ENCODE results near the gene RGL2.
A peak's percentile ranks its signal among the peaks of the same experiment; 100 is the strongest.

RGL2 gene

DNA sequence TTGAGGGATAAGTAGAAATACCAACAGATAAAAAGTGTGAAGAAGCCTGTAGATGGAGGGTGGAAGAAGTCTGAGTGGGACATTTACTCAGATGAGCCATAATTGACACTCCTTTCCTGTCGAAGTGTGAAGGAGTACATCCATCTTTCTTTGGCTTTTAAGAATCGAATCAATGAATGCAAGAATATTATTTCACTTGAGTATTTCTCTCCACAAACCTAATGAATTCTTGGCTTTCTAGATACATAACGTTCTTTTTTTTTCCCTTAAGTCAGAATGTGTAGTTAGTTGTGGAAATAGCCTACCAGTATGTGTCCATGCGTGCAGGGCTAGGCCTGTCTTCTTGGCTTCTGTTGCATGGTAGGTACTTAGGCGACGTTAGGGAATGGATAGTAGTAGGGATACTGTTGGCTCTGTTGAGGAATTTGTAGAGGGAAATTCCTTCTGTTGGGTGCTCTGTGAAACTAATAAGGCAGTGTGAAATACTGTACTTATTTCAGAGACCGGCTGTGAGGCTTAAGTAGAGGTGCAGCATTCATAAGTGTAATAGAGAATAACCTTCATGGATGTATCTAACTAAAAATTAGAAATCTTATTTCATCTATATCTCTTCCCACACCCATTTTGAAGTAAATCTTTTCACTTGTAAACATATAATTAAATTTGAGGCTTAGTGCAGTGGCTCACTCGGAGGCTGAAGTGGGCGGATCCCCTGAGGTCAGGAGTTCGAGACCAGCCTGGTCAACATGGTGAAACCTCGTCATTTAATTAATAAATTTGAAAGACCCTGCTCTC lies 25.4 kb downstream of the RGL2 start:
- Histone ChIP-seq H3K27ac (ENCODE audit: low read depth, low read length, poor library complexity, severe bottlenecking) (peak overlapping the region; percentile 87), H3K9ac (ENCODE audit: low read length) (peak overlapping the region; percentile 98), H3K4me2 (ENCODE audit: low read length) (peak overlapping the region; percentile 97), H3K27me3 (ENCODE audit: insufficient read depth, low read length) (no peaks in the 10 kb centered on the region), H3K36me3 (ENCODE audit: insufficient read depth, low read length) (peaks cover 64% of the 10 kb centered on the region), H3K79me2 (ENCODE audit: insufficient read depth, low read length) (peaks cover 36% of the 10 kb centered on the region), H3F3A (ENCODE audit: insufficient read depth, low read length) (peaks cover 8% of the 10 kb centered on the region; the same call in 1 of the 2 replicates), H2AFZ (ENCODE audit: low read length) (no peak overlapping the region), H3K4me3 (ENCODE audit: low read depth, low read length, poor library complexity, severe bottlenecking) (peak overlapping the region; percentile 93), H3K4me1 (ENCODE audit: insufficient read depth, low read length, severe bottlenecking) (peaks cover 70% of the 10 kb centered on the region), H4K20me1 (ENCODE audit: insufficient read depth, low read length) (no peaks in the 10 kb centered on the region), H3K9me2 (ENCODE audit: low read depth, low read length) (no peaks in the 10 kb centered on the region), H3K9me3 (ENCODE audit: low read length) (no peaks in the 10 kb centered on the region)
- TF ChIP-seq EZH2 (IDR thresholded peaks at IDR 0.05; ENCODE audit: borderline replicate concordance, low read length), result no peak
- TF ChIP-seq, protein P1, sequence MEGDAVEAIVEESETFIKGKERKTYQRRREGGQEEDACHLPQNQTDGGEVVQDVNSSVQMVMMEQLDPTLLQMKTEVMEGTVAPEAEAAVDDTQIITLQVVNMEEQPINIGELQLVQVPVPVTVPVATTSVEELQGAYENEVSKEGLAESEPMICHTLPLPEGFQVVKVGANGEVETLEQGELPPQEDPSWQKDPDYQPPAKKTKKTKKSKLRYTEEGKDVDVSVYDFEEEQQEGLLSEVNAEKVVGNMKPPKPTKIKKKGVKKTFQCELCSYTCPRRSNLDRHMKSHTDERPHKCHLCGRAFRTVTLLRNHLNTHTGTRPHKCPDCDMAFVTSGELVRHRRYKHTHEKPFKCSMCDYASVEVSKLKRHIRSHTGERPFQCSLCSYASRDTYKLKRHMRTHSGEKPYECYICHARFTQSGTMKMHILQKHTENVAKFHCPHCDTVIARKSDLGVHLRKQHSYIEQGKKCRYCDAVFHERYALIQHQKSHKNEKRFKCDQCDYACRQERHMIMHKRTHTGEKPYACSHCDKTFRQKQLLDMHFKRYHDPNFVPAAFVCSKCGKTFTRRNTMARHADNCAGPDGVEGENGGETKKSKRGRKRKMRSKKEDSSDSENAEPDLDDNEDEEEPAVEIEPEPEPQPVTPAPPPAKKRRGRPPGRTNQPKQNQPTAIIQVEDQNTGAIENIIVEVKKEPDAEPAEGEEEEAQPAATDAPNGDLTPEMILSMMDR (IDR thresholded peaks at IDR 0.05; ENCODE audit: low read length), result no peak

DNA sequence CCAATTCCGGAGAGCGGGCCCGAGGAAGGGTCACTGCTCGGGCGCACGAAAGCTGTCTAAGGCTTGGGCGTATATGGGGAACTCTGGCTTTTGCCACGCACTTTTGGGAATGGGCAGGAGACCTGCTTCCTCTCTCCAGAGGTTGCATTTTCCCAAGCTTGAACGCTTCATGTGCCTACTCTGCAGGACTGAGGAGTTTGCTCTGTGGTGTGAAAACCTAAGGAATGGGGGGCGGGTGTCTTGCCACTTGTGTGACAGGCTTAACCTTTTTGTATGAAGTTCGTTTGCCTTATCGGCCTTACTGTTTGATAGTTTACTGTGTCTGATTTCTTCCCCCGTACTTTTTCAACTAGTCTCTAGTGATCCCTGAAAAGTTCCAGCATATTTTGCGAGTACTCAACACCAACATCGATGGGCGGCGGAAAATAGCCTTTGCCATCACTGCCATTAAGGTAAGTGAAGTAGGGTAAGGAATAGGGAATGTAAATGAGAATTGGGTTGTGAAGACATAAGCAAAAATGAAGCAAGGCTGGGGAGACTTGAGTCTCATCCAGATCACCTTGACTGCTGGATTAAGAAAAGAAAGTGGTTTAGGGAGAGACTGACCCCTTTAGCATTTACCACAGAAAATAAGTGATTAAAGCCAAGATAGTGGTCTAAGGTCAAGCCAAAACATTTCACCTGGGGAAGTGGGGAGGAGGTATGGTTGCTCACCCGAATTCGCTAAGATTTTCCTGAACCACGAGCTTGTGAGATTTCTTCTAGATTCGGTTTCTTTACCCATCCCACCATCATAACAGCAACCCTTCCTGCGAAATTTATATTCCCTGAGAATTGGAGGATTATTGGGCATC lies 26.2 kb downstream of the RGL2 start:
- no peak overlapping the region for H2AFZ ChIP-seq (ENCODE audit: low read length)
- H3K79me2 ChIP-seq (ENCODE audit: insufficient read depth, low read length), result peaks cover 36% of the 10 kb centered on the region
- peak overlapping the region; percentile 98 for H3K9ac ChIP-seq (ENCODE audit: low read length)
- no peaks in the 10 kb centered on the region for H3K9me2 ChIP-seq (ENCODE audit: low read depth, low read length)
- H3K9me3 ChIP-seq (ENCODE audit: low read length), result no peaks in the 10 kb centered on the region
- no peaks in the 10 kb centered on the region for H4K20me1 ChIP-seq (ENCODE audit: insufficient read depth, low read length)
- no peaks in the 10 kb centered on the region for H3K27me3 ChIP-seq (ENCODE audit: insufficient read depth, low read length)
- H3K36me3 ChIP-seq (ENCODE audit: insufficient read depth, low read length), result peaks cover 70% of the 10 kb centered on the region
- TF ChIP-seq, protein P1 (IDR thresholded peaks at IDR 0.05; ENCODE audit: low read length), result no peak
- no peak for TF ChIP-seq EZH2 (IDR thresholded peaks at IDR 0.05; ENCODE audit: borderline replicate concordance, low read length)
- H3K4me2 ChIP-seq (ENCODE audit: low read length), result peak overlapping the region; percentile 97
- H3F3A ChIP-seq (ENCODE audit: insufficient read depth, low read length), result peaks cover 8% of the 10 kb centered on the region; the same call in 1 of the 2 replicates
- H3K27ac ChIP-seq (ENCODE audit: low read depth, low read length, poor library complexity, severe bottlenecking), result peak overlapping the region; percentile 87
- peak overlapping the region; percentile 93 for H3K4me3 ChIP-seq (ENCODE audit: low read depth, low read length, poor library complexity, severe bottlenecking)
- H3K4me1 ChIP-seq (ENCODE audit: insufficient read depth, low read length, severe bottlenecking), result peaks cover 62% of the 10 kb centered on the region

DNA sequence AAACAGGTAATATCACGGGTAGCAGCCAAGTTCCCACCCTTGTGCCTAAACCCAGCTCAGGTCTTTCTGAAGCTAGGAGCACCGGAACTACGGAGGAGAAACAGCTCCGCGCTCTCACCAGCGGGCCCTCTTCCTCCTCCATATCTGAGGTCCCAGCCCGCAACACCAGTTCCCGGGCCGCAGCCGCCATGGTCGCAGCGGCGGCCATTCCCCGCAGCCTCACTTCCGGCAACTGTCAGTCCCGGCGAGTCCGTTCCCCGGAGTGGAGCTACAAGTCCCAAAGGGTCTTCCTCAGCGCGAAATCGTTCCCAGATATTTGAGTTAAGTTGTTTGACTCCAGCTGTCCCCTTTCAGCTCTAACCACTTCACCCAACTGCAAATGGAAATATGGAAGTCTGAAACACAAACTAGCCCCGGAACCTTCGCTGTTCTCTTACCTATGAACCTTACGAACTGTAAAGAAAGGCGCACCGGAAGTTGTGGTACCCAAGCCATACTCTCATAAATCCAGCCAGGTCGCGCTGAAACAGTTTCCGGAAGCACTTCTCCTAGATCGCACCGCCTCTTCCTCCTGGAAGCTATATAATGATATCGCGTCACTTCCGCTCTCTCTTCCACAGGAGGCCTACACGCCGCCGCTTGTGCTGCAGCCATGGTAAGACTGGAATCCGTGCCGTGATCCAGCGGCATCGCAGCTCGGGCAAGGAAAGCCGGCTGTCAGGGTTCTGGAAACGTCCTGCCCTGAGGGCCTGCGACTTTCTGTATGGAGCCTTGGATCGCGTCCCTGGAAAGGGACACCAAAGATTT lies 27.1 kb downstream of the RGL2 start, which contains the start of the genes RPS18 and VPS52:
RPS18 (plus strand) TSS at position 608 of the 807 bp plus-strand sequence; CDS start at position 653, 45 bp downstream.
VPS52 (minus strand) TSS at position 409 of the 807 bp plus-strand sequence; CDS start at position 208, 201 bp downstream.
- H3K9me3 ChIP-seq (ENCODE audit: low read length), result no peaks in the 10 kb centered on the region
- TF ChIP-seq, protein P1 (IDR thresholded peaks at IDR 0.05; ENCODE audit: low read length), result no peak
- TF ChIP-seq EZH2 (IDR thresholded peaks at IDR 0.05; ENCODE audit: borderline replicate concordance, low read length), result no peak
- H3K4me2 ChIP-seq (ENCODE audit: low read length), result peak within 1 kb of the TSS; percentile 97
- H3K4me3 ChIP-seq (ENCODE audit: low read depth, low read length, poor library complexity, severe bottlenecking), result peak within 1 kb of the TSS; percentile 93
- peaks cover 8% of the 10 kb centered on the region; the same call in 1 of the 2 replicates for H3F3A ChIP-seq (ENCODE audit: insufficient read depth, low read length)
- peak within 1 kb of the TSS; percentile 87 for H3K27ac ChIP-seq (ENCODE audit: low read depth, low read length, poor library complexity, severe bottlenecking)
- peaks cover 55% of the 10 kb centered on the region for H3K4me1 ChIP-seq (ENCODE audit: insufficient read depth, low read length, severe bottlenecking)
- no peaks in the 10 kb centered on the region for H3K9me2 ChIP-seq (ENCODE audit: low read depth, low read length)
- no peaks in the 10 kb centered on the region for H3K27me3 ChIP-seq (ENCODE audit: insufficient read depth, low read length)
- no peaks in the 10 kb centered on the region for H4K20me1 ChIP-seq (ENCODE audit: insufficient read depth, low read length)
- H3K79me2 ChIP-seq (ENCODE audit: insufficient read depth, low read length), result peaks cover 36% of the 10 kb centered on the region
- H3K36me3 ChIP-seq (ENCODE audit: insufficient read depth, low read length), result peaks cover 76% of the 10 kb centered on the region
- H2AFZ ChIP-seq (ENCODE audit: low read length), result peak within 1 kb of the TSS; percentile 81
- peak within 1 kb of the TSS; percentile 98 for H3K9ac ChIP-seq (ENCODE audit: low read length)

Data from OCI-LY1 (cell line).